ENCODE data around the gene ASS1. TPM values are rescaled to one million over a fixed set of nuclear protein-coding genes. Genes with fewer than 3 reads are reported as not detected.

ASS1 gene
- total RNA-seq, 1 experiment from 2014 or later, result 26.2 TPM

- POLR2A ChIA-PET, result no interaction called here
- intact Hi-C loops (cut with micrococcal nuclease; ENCODE audit: unreplicated experiment) (no loop called here), in situ Hi-C loops (cut with HindIII; ENCODE audit: low pct_unique_long_range_greater_than_20kb, low sequenced_read_pairs) (no loop called here)
- Histone ChIP-seq H3K9me3 (ENCODE audit: control insufficient read depth, insufficient read depth, low read depth, low read length) (no peaks in the 10 kb centered on the region), H3K27ac (ENCODE audit: low read length) (no peak overlapping the region), H3K4me3 (ENCODE audit: low read depth in 2 of 2, low read length in 2 of 2) (no peak overlapping the region), H3K4me1 (ENCODE audit: control insufficient read depth, insufficient read depth, low read length) (no peaks in the 10 kb centered on the region), H3K36me3 (ENCODE audit: control insufficient read depth, insufficient read depth, low read length) (no peaks in the 10 kb centered on the region), H3K27me3 (ENCODE audit: control insufficient read depth, insufficient read depth, low read length) (no peaks in the 10 kb centered on the region)
- DNase-seq (ENCODE audit: low read depth, low spot score), result no peak
- no peak; the same call in 1 of the 2 replicates for ATAC-seq
- no TSS peak for BruUV-seq (replicated peaks)
- TF ChIP-seq SIN3A (IDR thresholded peaks at IDR 0.05; ENCODE audit: borderline replicate concordance, insufficient read depth, low read depth, low read length) (no peak), POLR2AphosphoS5 (IDR thresholded peaks at IDR 0.05; ENCODE audit: low read depth, low read length) (no peak), TCF7L2 (IDR thresholded peaks at IDR 0.05; ENCODE audit: low read depth, low read length) (no peak)
- TF ChIP-seq, protein P1, sequence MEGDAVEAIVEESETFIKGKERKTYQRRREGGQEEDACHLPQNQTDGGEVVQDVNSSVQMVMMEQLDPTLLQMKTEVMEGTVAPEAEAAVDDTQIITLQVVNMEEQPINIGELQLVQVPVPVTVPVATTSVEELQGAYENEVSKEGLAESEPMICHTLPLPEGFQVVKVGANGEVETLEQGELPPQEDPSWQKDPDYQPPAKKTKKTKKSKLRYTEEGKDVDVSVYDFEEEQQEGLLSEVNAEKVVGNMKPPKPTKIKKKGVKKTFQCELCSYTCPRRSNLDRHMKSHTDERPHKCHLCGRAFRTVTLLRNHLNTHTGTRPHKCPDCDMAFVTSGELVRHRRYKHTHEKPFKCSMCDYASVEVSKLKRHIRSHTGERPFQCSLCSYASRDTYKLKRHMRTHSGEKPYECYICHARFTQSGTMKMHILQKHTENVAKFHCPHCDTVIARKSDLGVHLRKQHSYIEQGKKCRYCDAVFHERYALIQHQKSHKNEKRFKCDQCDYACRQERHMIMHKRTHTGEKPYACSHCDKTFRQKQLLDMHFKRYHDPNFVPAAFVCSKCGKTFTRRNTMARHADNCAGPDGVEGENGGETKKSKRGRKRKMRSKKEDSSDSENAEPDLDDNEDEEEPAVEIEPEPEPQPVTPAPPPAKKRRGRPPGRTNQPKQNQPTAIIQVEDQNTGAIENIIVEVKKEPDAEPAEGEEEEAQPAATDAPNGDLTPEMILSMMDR (IDR thresholded peaks at IDR 0.05), result no peak
- TF ChIP-seq, protein P2, sequence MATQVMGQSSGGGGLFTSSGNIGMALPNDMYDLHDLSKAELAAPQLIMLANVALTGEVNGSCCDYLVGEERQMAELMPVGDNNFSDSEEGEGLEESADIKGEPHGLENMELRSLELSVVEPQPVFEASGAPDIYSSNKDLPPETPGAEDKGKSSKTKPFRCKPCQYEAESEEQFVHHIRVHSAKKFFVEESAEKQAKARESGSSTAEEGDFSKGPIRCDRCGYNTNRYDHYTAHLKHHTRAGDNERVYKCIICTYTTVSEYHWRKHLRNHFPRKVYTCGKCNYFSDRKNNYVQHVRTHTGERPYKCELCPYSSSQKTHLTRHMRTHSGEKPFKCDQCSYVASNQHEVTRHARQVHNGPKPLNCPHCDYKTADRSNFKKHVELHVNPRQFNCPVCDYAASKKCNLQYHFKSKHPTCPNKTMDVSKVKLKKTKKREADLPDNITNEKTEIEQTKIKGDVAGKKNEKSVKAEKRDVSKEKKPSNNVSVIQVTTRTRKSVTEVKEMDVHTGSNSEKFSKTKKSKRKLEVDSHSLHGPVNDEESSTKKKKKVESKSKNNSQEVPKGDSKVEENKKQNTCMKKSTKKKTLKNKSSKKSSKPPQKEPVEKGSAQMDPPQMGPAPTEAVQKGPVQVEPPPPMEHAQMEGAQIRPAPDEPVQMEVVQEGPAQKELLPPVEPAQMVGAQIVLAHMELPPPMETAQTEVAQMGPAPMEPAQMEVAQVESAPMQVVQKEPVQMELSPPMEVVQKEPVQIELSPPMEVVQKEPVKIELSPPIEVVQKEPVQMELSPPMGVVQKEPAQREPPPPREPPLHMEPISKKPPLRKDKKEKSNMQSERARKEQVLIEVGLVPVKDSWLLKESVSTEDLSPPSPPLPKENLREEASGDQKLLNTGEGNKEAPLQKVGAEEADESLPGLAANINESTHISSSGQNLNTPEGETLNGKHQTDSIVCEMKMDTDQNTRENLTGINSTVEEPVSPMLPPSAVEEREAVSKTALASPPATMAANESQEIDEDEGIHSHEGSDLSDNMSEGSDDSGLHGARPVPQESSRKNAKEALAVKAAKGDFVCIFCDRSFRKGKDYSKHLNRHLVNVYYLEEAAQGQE (IDR thresholded peaks at IDR 0.05; ENCODE audit: insufficient read depth in 1 of 2, low read depth in 2 of 2, low read length in 1 of 2), result no peak
- CTCF ChIA-PET, result no interaction called here
Observed at GRCh38 chr9:130549093-130549735, 104.5 kb downstream of the ASS1 start.

Other genes starting within 250 kb of the ASS1 start
- 0.05 TPM for gene HMCN2, start 179.2 kb upstream of the ASS1 start, total RNA-seq (2021; ENCODE audit: unreplicated experiment)
- gene FUBP3, start 134.6 kb downstream of the ASS1 start, total RNA-seq (2021; ENCODE audit: unreplicated experiment), result 46.6 TPM
- gene PRDM12, start 219.6 kb downstream of the ASS1 start, total RNA-seq (2021; ENCODE audit: unreplicated experiment), result 0.08 TPM
- 41.0 TPM for gene EXOSC2, start 248.8 kb downstream of the ASS1 start, total RNA-seq (2021; ENCODE audit: unreplicated experiment)